Stimulated activated CD4-positive, alpha-beta T cell treated with anti-CD3 and anti-CD28 coated beads, Interleukin-2, amount 100 ng/mL, for 48 hours (primary cell): Measurements from ENCODE around the gene FNIP2.
"Not testable (repeated sequence)": the region's sequence is repeated elsewhere in the genome, so short reads cannot be mapped to it uniquely, and the experiment has no call there.

Experiments used
- DNase-seq, 2 donors: peaks; one replicate each; pipeline ENCODE4 v3.0.0-alpha.2; 2020

The FNIP2 gene

GRCh38 chr4:158768555-158769174 is at the start of gene FNIP2:
TSS of gene FNIP2 (plus strand) at chr4:158769026. CDS start at chr4:158769213, 187 bp downstream.
- DNase-seq = peak; percentile 55

- no peak for DNase-seq
These were observed 47.1 kb upstream of the FNIP2 start for GRCh38 chr4:158721680-158722079.

DNA sequence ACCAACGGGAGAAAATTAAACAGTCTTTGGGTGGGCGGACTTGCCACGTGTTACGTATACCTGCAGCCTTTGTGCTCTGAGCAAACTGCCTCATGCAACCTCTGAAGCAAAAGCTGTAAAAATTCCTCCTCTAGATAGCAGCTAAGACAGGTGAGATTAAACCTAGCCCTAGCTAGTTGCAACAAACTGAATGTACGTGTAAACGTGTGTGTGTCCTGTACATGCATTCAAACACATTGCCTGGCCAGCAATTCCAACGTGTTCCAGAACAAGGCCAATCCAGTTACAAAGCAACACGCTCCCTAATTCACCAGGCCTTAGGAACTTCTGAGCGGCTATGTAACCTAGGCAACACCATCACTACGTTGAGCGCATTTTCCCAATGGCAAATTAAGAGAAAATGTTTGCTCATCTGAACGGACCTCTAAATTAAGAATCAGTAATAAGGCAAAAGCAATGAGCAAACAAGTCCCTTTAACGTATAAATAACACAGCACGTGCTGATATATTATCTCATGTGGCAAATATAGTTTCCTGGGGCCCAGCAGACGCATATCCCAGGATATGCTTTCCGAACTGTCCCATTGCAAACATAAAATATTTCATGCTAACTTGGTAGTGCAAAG is 46.4 kb upstream of the FNIP2 start:
- no peak for DNase-seq

DNA sequence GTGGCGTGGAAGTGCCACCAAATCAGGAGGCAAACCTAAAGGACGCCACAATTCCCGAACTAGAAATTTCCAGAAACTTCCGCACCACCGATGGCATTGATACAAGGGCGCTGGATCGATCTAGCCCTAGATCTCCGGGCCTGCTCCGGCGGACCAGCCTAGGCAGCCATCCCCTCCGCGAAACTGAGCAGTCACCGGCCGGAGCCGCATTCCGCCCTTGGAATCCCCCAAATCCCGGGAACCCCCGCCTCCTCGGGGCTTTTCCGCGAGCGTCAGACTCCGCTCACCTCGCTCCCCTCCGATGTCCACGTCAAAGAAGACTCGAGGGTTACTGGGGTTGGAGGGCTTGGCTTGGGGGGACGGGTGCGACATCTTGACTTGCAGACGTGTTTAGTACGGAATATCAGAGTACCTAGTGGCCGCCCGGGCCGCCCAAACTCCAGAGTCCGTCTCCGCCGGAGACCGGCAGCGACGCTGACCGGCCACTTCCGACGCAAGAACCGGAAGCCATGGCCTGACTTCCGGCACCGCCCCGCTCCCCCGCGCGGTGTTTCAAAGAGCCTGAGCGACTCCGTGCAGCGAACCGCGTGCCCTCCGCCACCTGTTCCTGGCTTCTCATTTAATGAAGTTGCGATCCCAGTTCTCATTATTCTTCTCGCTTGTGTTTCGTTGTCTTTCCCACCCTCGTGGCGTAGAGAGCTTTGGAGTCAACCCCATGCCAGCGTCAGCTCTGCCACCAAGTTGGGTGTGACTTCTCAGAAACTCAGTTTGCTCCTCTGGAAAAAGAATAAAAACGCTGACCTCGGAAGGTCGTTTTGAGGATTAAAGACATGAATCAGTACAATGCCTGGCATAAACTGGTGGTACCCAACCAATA is 45.7 kb upstream of the FNIP2 start, which contains the start of gene PPID:
Gene PPID, minus strand, starts transcription at position 480 of the 877 bp plus-strand sequence. Its CDS starts 108 bp downstream, at position 372.
- DNase-seq = peak; percentile 80 to 81

- no peak for DNase-seq
These were observed 44.2 kb upstream of the FNIP2 start for GRCh38 chr4:158724637-158725036.

DNA sequence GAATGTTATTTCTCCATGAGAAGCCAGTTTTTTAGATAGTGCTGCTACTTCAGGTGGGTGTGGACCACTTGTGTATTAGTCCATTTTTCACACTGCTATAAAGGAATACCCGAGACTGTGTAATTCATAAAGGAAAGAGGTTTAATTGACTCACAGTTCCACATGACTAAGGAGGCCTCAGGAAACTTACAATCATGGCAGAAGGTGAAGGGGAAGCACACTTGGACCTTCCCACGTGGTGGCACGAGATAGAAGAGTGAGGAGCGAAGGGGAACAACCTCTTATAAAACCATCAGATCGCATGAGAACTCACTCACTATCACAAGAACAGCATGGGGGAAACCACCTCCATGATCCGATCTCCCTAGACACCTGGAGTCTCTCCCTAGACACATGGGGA is 42.2 kb upstream of the FNIP2 start:
- no peak for DNase-seq

GRCh38 chr4:158728236-158728635 is 40.6 kb upstream of the FNIP2 start:
- DNase-seq = no peak

- DNase-seq = peak; percentile 27 to 38
These were observed 38.9 kb upstream of the FNIP2 start for GRCh38 chr4:158729716-158730559.

DNA sequence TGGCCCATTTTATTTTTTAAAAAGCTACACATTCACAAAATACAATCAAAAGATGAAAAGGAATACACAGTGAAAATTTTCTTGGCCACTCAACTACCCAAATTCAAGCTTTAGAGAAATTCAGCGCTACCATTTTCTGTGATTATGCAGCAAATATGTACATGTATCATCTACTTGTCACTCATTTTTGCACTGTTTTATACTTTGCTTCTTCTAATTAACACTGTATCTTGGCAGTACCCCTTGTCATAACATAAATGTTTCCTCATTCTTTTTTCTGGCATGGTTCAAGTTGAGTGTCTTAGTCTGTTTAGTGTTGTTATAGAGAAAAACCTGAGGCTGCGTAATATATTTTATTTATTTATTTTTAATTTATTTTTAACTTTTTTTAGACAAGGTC is 30.0 kb upstream of the FNIP2 start:
- no peak for DNase-seq

- no peak for DNase-seq
These were observed 29.2 kb upstream of the FNIP2 start for GRCh38 chr4:158739600-158739999.

GRCh38 chr4:158741326-158742021 is 27.4 kb upstream of the FNIP2 start:
- no peak for DNase-seq

DNA sequence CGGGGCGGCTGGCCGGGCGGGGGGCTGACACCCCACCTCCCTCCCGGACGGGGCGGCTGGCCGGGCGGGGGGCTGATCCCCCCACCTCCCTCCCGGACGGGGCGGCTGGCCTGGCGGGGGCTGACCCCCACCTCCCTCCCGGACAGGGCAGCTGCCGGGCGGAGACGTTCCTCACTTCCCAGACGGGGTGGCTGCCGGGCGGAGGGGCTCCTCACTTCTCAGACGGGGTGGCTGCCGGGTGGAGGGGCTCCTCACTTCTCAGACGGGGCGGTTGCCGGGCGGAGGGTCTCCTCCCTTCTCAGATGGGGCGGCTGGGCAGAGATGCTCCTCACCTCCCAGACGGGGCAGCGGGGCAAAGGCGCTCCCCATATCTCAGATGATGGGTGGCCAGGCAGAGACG is 22.3 kb upstream of the FNIP2 start:
- not testable (repeated sequence) for DNase-seq

DNA sequence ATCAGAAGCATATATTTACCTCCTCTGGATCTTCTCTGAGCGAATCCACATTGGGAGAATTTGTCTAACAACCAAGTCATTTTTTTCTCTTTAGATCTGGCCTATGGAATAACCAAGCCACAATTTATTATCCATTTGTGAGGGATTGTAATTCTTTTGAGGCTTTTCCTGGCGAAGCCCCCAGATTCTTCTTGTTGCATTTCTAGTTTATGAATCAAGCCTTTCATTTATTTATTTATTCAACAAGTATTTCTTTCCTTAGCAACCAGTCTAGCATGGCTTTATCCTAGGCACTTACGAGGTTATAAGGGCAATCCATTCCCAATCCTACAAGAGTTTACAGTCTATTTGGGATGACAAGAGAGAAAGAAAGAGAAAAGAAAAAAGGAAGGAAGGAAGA is 18.4 kb upstream of the FNIP2 start:
- no peak for DNase-seq

GRCh38 chr4:158754385-158755180 is 14.2 kb upstream of the FNIP2 start:
- DNase-seq = no peak

DNA sequence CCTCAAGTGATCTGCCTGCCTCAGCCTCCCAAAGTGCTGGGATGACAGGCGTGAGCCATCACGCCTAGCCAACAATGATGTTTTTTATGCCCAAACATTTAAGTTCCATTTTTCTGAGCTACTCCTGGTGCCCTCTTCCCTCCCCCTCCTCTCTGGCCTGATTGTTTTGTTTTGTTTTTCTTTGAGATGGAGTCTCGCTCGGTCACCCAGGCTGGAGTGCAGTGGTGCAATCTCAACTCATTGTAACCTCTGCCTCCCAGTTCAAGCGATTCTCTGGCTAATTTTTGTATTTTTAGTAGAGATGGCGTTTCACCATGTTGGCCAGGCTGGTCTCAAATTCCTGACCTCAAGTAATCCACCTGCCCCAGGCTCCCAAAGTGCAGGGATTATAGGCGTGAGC is 13.0 kb upstream of the FNIP2 start:
- not testable (repeated sequence) for DNase-seq

GRCh38 chr4:158756588-158756987 is 12.2 kb upstream of the FNIP2 start:
- DNase-seq = no peak

GRCh38 chr4:158758142-158758541 is 10.7 kb upstream of the FNIP2 start:
- DNase-seq = no peak

- DNase-seq = no peak
These were observed 10.1 kb upstream of the FNIP2 start for GRCh38 chr4:158758703-158759102.

- not testable (repeated sequence) for DNase-seq
These were observed 9.3 kb upstream of the FNIP2 start for GRCh38 chr4:158759539-158759938.

GRCh38 chr4:158760866-158761265 is 8.0 kb upstream of the FNIP2 start:
- no peak for DNase-seq

DNA sequence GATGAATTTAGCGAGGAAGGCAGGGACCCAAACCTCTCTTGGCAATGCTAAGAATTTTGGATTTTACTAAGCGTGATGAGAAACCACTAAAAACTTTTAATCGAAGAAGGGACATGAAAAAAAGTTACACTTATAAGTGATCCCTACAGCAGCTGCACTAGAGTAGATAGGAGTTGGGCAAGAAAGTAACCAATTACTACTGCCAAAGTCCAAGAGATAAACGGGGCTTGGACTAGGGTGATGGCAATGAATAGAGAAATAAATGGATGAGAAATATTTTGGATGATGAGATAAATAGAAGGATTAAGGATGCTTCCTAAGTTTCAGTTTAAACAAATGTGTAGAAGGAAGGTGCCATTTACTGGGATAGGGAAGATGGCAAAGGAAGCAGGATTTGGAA is 6.3 kb upstream of the FNIP2 start:
- no peak for DNase-seq
